ENCODE measurements around the gene CRYBA4. TPM values are rescaled to one million over a fixed set of nuclear protein-coding genes. Genes with fewer than 3 reads are reported as not detected.

CRYBA4 gene
- polyA plus RNA-seq, 1 donor (not counting 4 experiments of a cell fraction or from before 2014, with no cell fraction given), result not detected

- DNase-seq (ENCODE audit: low read depth, low spot score) (no peak), FAIRE-seq (no peak)
- H3K4me1 ChIP-seq (ENCODE audit: control insufficient read depth, extremely low read depth, insufficient read depth, low read length), result peaks cover 11% of the 10 kb centered on the region
- no peaks in the 10 kb centered on the region for H3K36me3 ChIP-seq (ENCODE audit: control insufficient read depth in 2 of 2, extremely low read depth in 1 of 2, insufficient read depth in 2 of 2, low read length in 2 of 2)
- no peak overlapping the region for H3K9ac ChIP-seq (ENCODE audit: control insufficient read depth, extremely low read depth, insufficient read depth, low read length)
- H2AFZ ChIP-seq (ENCODE audit: control insufficient read depth, low read length), result no peak overlapping the region
- H3K27me3 ChIP-seq (ENCODE audit: control insufficient read depth, extremely low read depth, insufficient read depth, low read length), result peaks cover 6% of the 10 kb centered on the region
- H3K4me3 ChIP-seq (ENCODE audit: control insufficient read depth in 2 of 3, extremely low read depth in 1 of 3, insufficient read depth in 2 of 3, low read depth in 1 of 3, low read length in 3 of 3), result no peak overlapping the region
- TF ChIP-seq CTCF (optimal IDR thresholded peaks at IDR 0.05 in 1 of 3, IDR thresholded peaks at IDR 0.05 in 1 of 3, conservative IDR thresholded peaks at IDR 0.05 in 1 of 3; ENCODE audit: extremely low read depth in 1 of 3, insufficient read depth in 2 of 3, low read length in 3 of 3) (no peak), EZH2 (IDR thresholded peaks at IDR 0.05; ENCODE audit: low read length) (no peak)
- no peaks in the 10 kb centered on the region for H3K9me3 ChIP-seq (ENCODE audit: control insufficient read depth, low read depth, low read length)
- peaks cover 10% of the 10 kb centered on the region for H3K79me2 ChIP-seq (ENCODE audit: control insufficient read depth, insufficient read depth, low read length)
- no peak overlapping the region for H3K27ac ChIP-seq (ENCODE audit: control insufficient read depth, insufficient read depth, low read length)
- no peaks in the 10 kb centered on the region for H4K20me1 ChIP-seq (ENCODE audit: control insufficient read depth, extremely low read depth, insufficient read depth, low read length)
- H3K4me2 ChIP-seq (ENCODE audit: control insufficient read depth, extremely low read depth, insufficient read depth, low read depth, low read length), result no peak overlapping the region
- dilution Hi-C loops (cut with MboI; ENCODE audit: extremely low pct_ligation_motif_present, low sequenced_read_pairs), result no loop called here
- no peaks in the 10 kb centered on the region for H3K9me1 ChIP-seq (ENCODE audit: control insufficient read depth, extremely low read depth, insufficient read depth, low read length)
These were observed 29.3 kb upstream of the CRYBA4 start for GRCh38 chr22:26592421-26592891.

- peaks cover 6% of the 10 kb centered on the region for H3K79me2 ChIP-seq (ENCODE audit: control insufficient read depth, insufficient read depth, low read length)
- dilution Hi-C loops (cut with MboI; ENCODE audit: extremely low pct_ligation_motif_present, low sequenced_read_pairs), result no loop called here
- no peak overlapping the region for H3K4me2 ChIP-seq (ENCODE audit: control insufficient read depth, extremely low read depth, insufficient read depth, low read depth, low read length)
- no peaks in the 10 kb centered on the region for H3K9me1 ChIP-seq (ENCODE audit: control insufficient read depth, extremely low read depth, insufficient read depth, low read length)
- H3K4me3 ChIP-seq (ENCODE audit: control insufficient read depth in 2 of 3, extremely low read depth in 1 of 3, insufficient read depth in 2 of 3, low read depth in 1 of 3, low read length in 3 of 3), result no peak overlapping the region
- peaks cover 11% of the 10 kb centered on the region for H3K4me1 ChIP-seq (ENCODE audit: control insufficient read depth, extremely low read depth, insufficient read depth, low read length)
- H3K27ac ChIP-seq (ENCODE audit: control insufficient read depth, insufficient read depth, low read length), result no peak overlapping the region
- TF ChIP-seq EZH2 (IDR thresholded peaks at IDR 0.05; ENCODE audit: low read length), result no peak
- TF ChIP-seq CTCF (optimal IDR thresholded peaks at IDR 0.05 in 1 of 3, IDR thresholded peaks at IDR 0.05 in 1 of 3, conservative IDR thresholded peaks at IDR 0.05 in 1 of 3; ENCODE audit: extremely low read depth in 1 of 3, insufficient read depth in 2 of 3, low read length in 3 of 3), result no peak
- H3K36me3 ChIP-seq (ENCODE audit: control insufficient read depth in 2 of 2, extremely low read depth in 1 of 2, insufficient read depth in 2 of 2, low read length in 2 of 2), result no peaks in the 10 kb centered on the region
- DNase-seq (ENCODE audit: low read depth, low spot score) (no peak), FAIRE-seq (no peak)
- no peaks in the 10 kb centered on the region for H3K9me3 ChIP-seq (ENCODE audit: control insufficient read depth, low read depth, low read length)
- no peaks in the 10 kb centered on the region for H4K20me1 ChIP-seq (ENCODE audit: control insufficient read depth, extremely low read depth, insufficient read depth, low read length)
- H3K27me3 ChIP-seq (ENCODE audit: control insufficient read depth, extremely low read depth, insufficient read depth, low read length), result peaks cover 6% of the 10 kb centered on the region
- H3K9ac ChIP-seq (ENCODE audit: control insufficient read depth, extremely low read depth, insufficient read depth, low read length), result no peak overlapping the region
- no peak overlapping the region for H2AFZ ChIP-seq (ENCODE audit: control insufficient read depth, low read length)
These were observed 28.0 kb upstream of the CRYBA4 start for GRCh38 chr22:26593763-26594162.
